Endothelial cell of umbilical vein (primary cell): ENCODE data around the gene SPRED2. TPM values are rescaled to one million over a fixed set of nuclear protein-coding genes. Genes with fewer than 3 reads are reported as not detected.

Source experiments
- BruUV-seq: library from RNA; stranded (reverse); fragments of 400-500 nt; replicated peaks from 2 replicates; lab custom pipeline; 2021; lab: Mats Ljungman, UMichigan
- CTCF ChIA-PET: fragments of 300-600, 350-600 bp; sonication (Branson Sonifier 250); formaldehyde crosslinking; loops from one replicate; lab custom pipeline; 2021; ENCODE audit warnings: antibody characterized with exemption, inconsistent platforms; lab: Charles Lee
- POLR2A ChIA-PET: fragments of 300-600, 350-600 bp; sonication (Branson Sonifier 250); formaldehyde crosslinking; loops from one replicate; lab custom pipeline; 2021; ENCODE audit warnings: antibody characterized with exemption, inconsistent platforms; lab: Charles Lee
- DNase-seq: peaks from one replicate; pipeline ENCODE4 v3.0.0-alpha.2; 2011; ENCODE audit warnings: low read depth, low spot score
- FAIRE-seq: peaks from 2 replicates; lab custom pipeline; 2011; peaks lifted over from hg19 to GRCh38; lab: Jason Lieb, UNC
- H2AFZ ChIP-seq: 2 replicates; pipeline ENCODE4 v1.6.0; 2012; ENCODE audit warnings: low read depth, low read length, control low read depth, inconsistent platforms
- H3K27ac ChIP-seq: 2 replicates; pipeline ENCODE4 v1.5.1; 2011; ENCODE audit warnings: low read depth, mild to moderate bottlenecking, control low read depth, low read length, moderate library complexity; ENCODE audit not compliant: insufficient read depth
- H3K27me3 ChIP-seq, 2 experiments: 2 replicates each; pipeline versions ENCODE4 v1.6.0 to v1.6.1; 2011; ENCODE audit warnings: low read length in 2 of 2, mixed read lengths in 1 of 2; ENCODE audit not compliant: control insufficient read depth in 2 of 2, insufficient read depth in 2 of 2
- H3K36me3 ChIP-seq, 2 experiments: 2 replicates in 1 of 2; 3 replicates in 1 of 2; pipeline ENCODE4 v1.5.1; 2011; ENCODE audit warnings: low read length in 2 of 2, mild to moderate bottlenecking in 1 of 2, moderate library complexity in 1 of 2; ENCODE audit not compliant: control insufficient read depth in 2 of 2, insufficient read depth in 2 of 2; ENCODE audit errors: extremely low read depth in 1 of 2
- H3K4me1 ChIP-seq: 3 replicates; pipeline ENCODE4 v1.5.1; 2011; ENCODE audit warnings: mild to moderate bottlenecking, low read length; ENCODE audit not compliant: control insufficient read depth, insufficient read depth; ENCODE audit errors: extremely low read depth
- H3K4me2 ChIP-seq: 2 replicates; pipeline ENCODE4 v1.6.1; 2011; ENCODE audit warnings: low read length, control low read depth, mixed read lengths; ENCODE audit not compliant: insufficient read depth
- H3K4me3 ChIP-seq, 3 experiments: fragments of 200-600 bp in 1 of 3; sonication (generic), shearing (Covaris generic) in 1 of 3; replicated peaks in 1 of 3; 2 replicates each; pipeline ENCODE4 v1.5.1; 2011 to 2016; ENCODE audit warnings: control low read depth in 3 of 3, low read length in 3 of 3, mild to moderate bottlenecking in 2 of 3, inconsistent platforms in 1 of 3, low read depth in 1 of 3, moderate library complexity in 1 of 3; ENCODE audit not compliant: insufficient read depth in 1 of 3
- H3K79me2 ChIP-seq: 2 replicates; pipeline ENCODE4 v1.6.0; 2012; ENCODE audit warnings: low read length, inconsistent platforms; ENCODE audit not compliant: control insufficient read depth, insufficient read depth
- H3K9ac ChIP-seq: replicated peaks from 2 replicates; pipeline ENCODE3; 2011; ENCODE audit warnings: low read length, control low read depth; ENCODE audit not compliant: insufficient read depth; ENCODE audit errors: extremely low read depth
- H3K9me1 ChIP-seq: replicated peaks from 3 replicates; pipeline ENCODE4 v1.6.0; 2011; ENCODE audit warnings: mild to moderate bottlenecking, low read length; ENCODE audit not compliant: control insufficient read depth, insufficient read depth; ENCODE audit errors: extremely low read depth
- H3K9me3 ChIP-seq: replicated peaks from 2 replicates; pipeline ENCODE4 v1.5.1; 2012; ENCODE audit warnings: low read length, inconsistent platforms; ENCODE audit not compliant: control insufficient read depth, insufficient read depth
- H4K20me1 ChIP-seq: replicated peaks from 2 replicates; pipeline ENCODE3; 2011; ENCODE audit warnings: mild to moderate bottlenecking, low read length; ENCODE audit not compliant: control insufficient read depth, insufficient read depth; ENCODE audit errors: extremely low read depth
- CTCF ChIP-seq, 2 donors: IDR thresholded peaks; 1 replicate in 1 of 2; 2 replicates in 1 of 2; pipeline ENCODE4 v1.5.1; 2011; ENCODE audit warnings: low read length in 2 of 2, mild to moderate bottlenecking in 2 of 2, moderate library complexity in 2 of 2, control low read depth in 1 of 2, inconsistent platforms in 1 of 2, low read depth in 1 of 2; ENCODE audit not compliant: insufficient read depth in 1 of 2; ENCODE audit errors: extremely low read depth in 1 of 2
- EZH2 ChIP-seq: IDR thresholded peaks from 2 replicates; pipeline ENCODE4 v1.6.1; 2012; ENCODE audit warnings: borderline replicate concordance, low read depth, mild to moderate bottlenecking, moderate library complexity, low read length, inconsistent platforms; ENCODE audit not compliant: severe bottlenecking
- FOS ChIP-seq: IDR thresholded peaks from 2 replicates; pipeline ENCODE4 v1.6.1; 2011; ENCODE audit warnings: mild to moderate bottlenecking, low read length, moderate library complexity, borderline replicate concordance; ENCODE audit not compliant: insufficient read depth
- GATA2 ChIP-seq: IDR thresholded peaks from 2 replicates; pipeline ENCODE4 v1.7.0; 2011; ENCODE audit warnings: low read depth, mild to moderate bottlenecking, moderate library complexity, mixed read lengths, low read length; ENCODE audit not compliant: insufficient read length, insufficient read depth
- JUN ChIP-seq: IDR thresholded peaks from 2 replicates; pipeline ENCODE4 v1.6.1; 2011; ENCODE audit warnings: borderline replicate concordance, low read depth; ENCODE audit not compliant: insufficient read length, insufficient read depth
- MAX ChIP-seq: IDR thresholded peaks from 2 replicates; pipeline ENCODE4 v1.6.1; 2011; ENCODE audit not compliant: insufficient read depth, insufficient read length
- MYC ChIP-seq: IDR thresholded peaks from one replicate; pipeline ENCODE4 v1.6.1; 2011; ENCODE audit warnings: mild to moderate bottlenecking, low read depth, low read length
- POLR2A ChIP-seq: IDR thresholded peaks from 2 replicates; pipeline ENCODE4 v1.6.1; 2012; ENCODE audit warnings: low read depth, mild to moderate bottlenecking, control low read depth, low read length
- POLR2AphosphoS5 ChIP-seq: IDR thresholded peaks from 2 replicates; pipeline ENCODE4 v1.6.1; 2012; ENCODE audit warnings: low read depth, mild to moderate bottlenecking, control low read depth, low read length, moderate library complexity; ENCODE audit not compliant: insufficient read depth
- dilution Hi-C: fragments of 300-500 bp; cut with MboI; formaldehyde crosslinking; loops from one replicate; pipeline ENCODE4 v1.15.0; 2019; ENCODE audit warnings: low sequenced_read_pairs; ENCODE audit not compliant: extremely low pct_ligation_motif_present
- intact Hi-C: fragments of 100-400 bp; cut with micrococcal nuclease; formaldehyde crosslinking; loops from one replicate; pipeline ENCODE4 v1.10.0; 2022
- polyA plus RNA-seq, 4 experiments: library from polyadenylated mRNA; depleted of rRNA in 3 of 4; stranded (reverse) in 3 of 4; unstranded in 1 of 4; fragments of >200 nt; gene quantifications; 2 replicates each; pipeline versions ENCODE4 v1.2.1 to v1.2.3, GENCODE V29; 2011 to 2012; ENCODE audit warnings: missing spikeins in 1 of 4
- total RNA-seq: library from RNA; stranded (reverse); gene quantifications from 2 replicates; pipeline ENCODE4 v1.2.3, GENCODE V29; 2021

Gene SPRED2
- total and polyA plus RNA-seq, 2 donors (not counting 3 experiments of a cell fraction or from before 2014, with no cell fraction given): 3.6 to 9.6 TPM

- Histone ChIP-seq H4K20me1 (peaks cover 2% of the 10 kb centered on the region), H3K27ac (no peak overlapping the region), H3K9me3 (no peaks in the 10 kb centered on the region), H3K27me3 (peaks cover 1 to 2% of the 10 kb centered on the region in 2 experiments), H3K9me1 (no peaks in the 10 kb centered on the region), H3K4me2 (no peak overlapping the region), H3K36me3 (no peaks in the 10 kb centered on the region), H3K79me2 (no peaks in the 10 kb centered on the region), H2AFZ (no peak overlapping the region), H3K4me3 (no peak overlapping the region), H3K9ac (no peak overlapping the region), H3K4me1 (no peaks in the 10 kb centered on the region)
- no TSS peak for BruUV-seq
- dilution Hi-C loops: no loop called here
- no peak for DNase-seq
- FAIRE-seq: no peak
- intact Hi-C loops: no loop called here
- ChIA-PET CTCF (interaction anchor here (1.0 to 1.3 kb wide), 3 partner anchors 9 to 14 kb away, joined by 3 read pairs; no protein-coding TSS in a partner anchor), POLR2A (no interaction called here)
- TF ChIP-seq MAX: no peak
- TF ChIP-seq POLR2AphosphoS5: no peak
- TF ChIP-seq FOS: no peak
- no peak for TF ChIP-seq CTCF (IDR thresholded peaks at IDR 0.05; ENCODE audit: extremely low read depth in 1 of 2, insufficient read depth in 1 of 2, low read depth in 1 of 2, low read length in 2 of 2)
- no peak for TF ChIP-seq MYC
- no peak for TF ChIP-seq JUN
- no peak for TF ChIP-seq POLR2A
- no peak for TF ChIP-seq GATA2
- no peak for TF ChIP-seq EZH2
Measured at GRCh38 chr2:65357095-65357958, 75.1 kb downstream of the SPRED2 start.
